BE2C (cell line): ENCODE measurements around the gene CCR5.

Source experiments
- DNase-seq: peaks from one replicate; pipeline ENCODE4 v3.0.0-alpha.2; 2020
- H3K27me3 ChIP-seq: fragments of 250-450 bp; sonication (Bioruptor Pico); 2 replicates; pipeline ENCODE4 v1.5.1; 2020; ENCODE audit warnings: mild to moderate bottlenecking
- H3K36me3 ChIP-seq: fragments of 250-450 bp; sonication (Bioruptor Pico); 2 replicates; pipeline ENCODE4 v1.5.1; 2020; ENCODE audit warnings: mild to moderate bottlenecking
- H3K4me1 ChIP-seq: fragments of 250-450 bp; sonication (Bioruptor Pico); 2 replicates; pipeline ENCODE4 v1.5.1; 2020
- H3K4me3 ChIP-seq: 2 replicates; pipeline ENCODE4 v1.5.1; 2011; ENCODE audit warnings: low read depth, low read length
- H3K9me3 ChIP-seq: fragments of 250-450 bp; sonication (Bioruptor Pico); 2 replicates; pipeline ENCODE4 v1.5.1; 2020
- CTCF ChIP-seq: IDR thresholded peaks from 2 replicates; pipeline ENCODE4 v1.5.1; 2012; ENCODE audit warnings: mild to moderate bottlenecking, low read depth, low read length

Gene CCR5

GRCh38 chr3:46397111-46397510 lies 26.4 kb downstream of the CCR5 start:
- H3K4me3 ChIP-seq: no peak overlapping the region
- H3K9me3 ChIP-seq: no peaks in the 10 kb centered on the region
- H3K4me1 ChIP-seq: no peaks in the 10 kb centered on the region
- no peaks in the 10 kb centered on the region for H3K36me3 ChIP-seq
- no peak for DNase-seq
- H3K27me3 ChIP-seq: no peaks in the 10 kb centered on the region
- TF ChIP-seq CTCF: no peak

- no peak overlapping the region for H3K4me3 ChIP-seq
- no peaks in the 10 kb centered on the region for H3K9me3 ChIP-seq
- no peaks in the 10 kb centered on the region for H3K27me3 ChIP-seq
- TF ChIP-seq CTCF: no peak
- no peaks in the 10 kb centered on the region for H3K36me3 ChIP-seq
- DNase-seq: no peak
- no peaks in the 10 kb centered on the region for H3K4me1 ChIP-seq
Observed at GRCh38 chr3:46398186-46398955, 27.6 kb downstream of the CCR5 start.

GRCh38 chr3:46399098-46399497 lies 28.4 kb downstream of the CCR5 start:
- H3K4me3 ChIP-seq: no peak overlapping the region
- H3K27me3 ChIP-seq: no peaks in the 10 kb centered on the region
- TF ChIP-seq CTCF: no peak
- no peaks in the 10 kb centered on the region for H3K9me3 ChIP-seq
- DNase-seq: no peak
- H3K4me1 ChIP-seq: no peaks in the 10 kb centered on the region
- no peaks in the 10 kb centered on the region for H3K36me3 ChIP-seq

- no peak for DNase-seq
- no peaks in the 10 kb centered on the region for H3K9me3 ChIP-seq
- no peaks in the 10 kb centered on the region for H3K36me3 ChIP-seq
- H3K4me3 ChIP-seq: no peak overlapping the region
- H3K4me1 ChIP-seq: no peaks in the 10 kb centered on the region
- TF ChIP-seq CTCF: no peak
- no peaks in the 10 kb centered on the region for H3K27me3 ChIP-seq
Observed at GRCh38 chr3:46399557-46399956, 28.8 kb downstream of the CCR5 start.

GRCh38 chr3:46400000-46400734 lies 29.4 kb downstream of the CCR5 start:
- H3K27me3 ChIP-seq: no peaks in the 10 kb centered on the region
- DNase-seq: no peak
- no peaks in the 10 kb centered on the region for H3K36me3 ChIP-seq
- TF ChIP-seq CTCF: no peak
- no peak overlapping the region for H3K4me3 ChIP-seq
- no peaks in the 10 kb centered on the region for H3K9me3 ChIP-seq
- no peaks in the 10 kb centered on the region for H3K4me1 ChIP-seq

- H3K9me3 ChIP-seq: no peaks in the 10 kb centered on the region
- no peak overlapping the region for H3K4me3 ChIP-seq
- no peaks in the 10 kb centered on the region for H3K27me3 ChIP-seq
- H3K36me3 ChIP-seq: no peaks in the 10 kb centered on the region
- TF ChIP-seq CTCF: no peak
- DNase-seq: no peak
- H3K4me1 ChIP-seq: no peaks in the 10 kb centered on the region
Observed at GRCh38 chr3:46400846-46401245, 30.1 kb downstream of the CCR5 start.
